GM18907 (cell line): ENCODE results near the gene PGAP3.
"Not testable (repeated sequence)": the region's sequence is repeated elsewhere in the genome, so short reads cannot be mapped to it uniquely, and the experiment has no call there.

Source experiments
- ATAC-seq: cut with Tn5 transposase; IDR thresholded peaks from one replicate; pipeline ENCODE4 v1.9.1; 2021; ENCODE audit warnings: mild to moderate bottlenecking, moderate library complexity; ENCODE audit not compliant: unreplicated experiment

The PGAP3 gene, protein sequence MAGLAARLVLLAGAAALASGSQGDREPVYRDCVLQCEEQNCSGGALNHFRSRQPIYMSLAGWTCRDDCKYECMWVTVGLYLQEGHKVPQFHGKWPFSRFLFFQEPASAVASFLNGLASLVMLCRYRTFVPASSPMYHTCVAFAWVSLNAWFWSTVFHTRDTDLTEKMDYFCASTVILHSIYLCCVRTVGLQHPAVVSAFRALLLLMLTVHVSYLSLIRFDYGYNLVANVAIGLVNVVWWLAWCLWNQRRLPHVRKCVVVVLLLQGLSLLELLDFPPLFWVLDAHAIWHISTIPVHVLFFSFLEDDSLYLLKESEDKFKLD

DNA sequence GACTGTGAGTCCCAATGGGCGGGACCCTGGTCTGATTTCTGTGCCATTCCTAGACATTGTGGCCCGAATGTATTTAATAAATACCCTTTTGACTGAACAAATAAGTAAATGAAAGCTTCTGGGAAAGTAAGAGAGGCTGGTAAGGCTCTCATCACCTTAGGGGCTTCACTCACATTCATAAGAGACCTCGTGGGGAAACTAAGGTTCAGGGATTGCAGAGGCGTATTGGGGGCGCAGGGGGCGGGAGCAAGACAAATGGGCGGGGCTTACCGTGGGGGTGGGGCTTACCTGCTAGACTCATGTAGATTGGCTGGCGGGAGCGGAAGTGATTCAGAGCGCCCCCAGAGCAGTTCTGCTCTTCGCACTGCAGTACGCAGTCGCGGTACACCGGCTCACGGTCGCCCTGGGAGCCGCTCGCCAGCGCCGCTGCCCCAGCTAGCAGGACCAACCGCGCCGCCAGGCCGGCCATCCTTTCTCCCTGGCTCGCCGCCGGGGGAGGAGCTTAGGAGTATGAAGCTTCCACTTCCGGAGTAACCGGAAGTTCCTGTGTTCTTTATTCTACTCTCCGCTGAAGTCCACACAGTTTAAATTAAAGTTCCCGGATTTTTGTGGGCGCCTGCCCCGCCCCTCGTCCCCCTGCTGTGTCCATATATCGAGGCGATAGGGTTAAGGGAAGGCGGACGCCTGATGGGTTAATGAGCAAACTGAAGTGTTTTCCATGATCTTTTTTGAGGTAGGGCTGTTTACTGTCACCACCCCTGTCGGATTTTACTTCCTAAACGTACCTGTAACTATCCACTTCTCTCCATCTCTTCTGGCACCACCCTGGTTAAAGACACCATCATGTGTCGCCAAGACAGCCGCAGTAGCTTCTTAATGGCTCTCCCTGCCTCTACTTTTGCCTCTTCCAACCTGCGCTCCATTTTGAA, at the start of gene PGAP3:
Gene PGAP3 (minus strand): TSS at position 512 of the 929 bp plus-strand sequence. CDS start 43 bp downstream, at position 469.
- peak; percentile 81 for ATAC-seq

GRCh38 chr17:39737206-39737759, 49.4 kb upstream of the PGAP3 start:
- ATAC-seq, result no peak

DNA sequence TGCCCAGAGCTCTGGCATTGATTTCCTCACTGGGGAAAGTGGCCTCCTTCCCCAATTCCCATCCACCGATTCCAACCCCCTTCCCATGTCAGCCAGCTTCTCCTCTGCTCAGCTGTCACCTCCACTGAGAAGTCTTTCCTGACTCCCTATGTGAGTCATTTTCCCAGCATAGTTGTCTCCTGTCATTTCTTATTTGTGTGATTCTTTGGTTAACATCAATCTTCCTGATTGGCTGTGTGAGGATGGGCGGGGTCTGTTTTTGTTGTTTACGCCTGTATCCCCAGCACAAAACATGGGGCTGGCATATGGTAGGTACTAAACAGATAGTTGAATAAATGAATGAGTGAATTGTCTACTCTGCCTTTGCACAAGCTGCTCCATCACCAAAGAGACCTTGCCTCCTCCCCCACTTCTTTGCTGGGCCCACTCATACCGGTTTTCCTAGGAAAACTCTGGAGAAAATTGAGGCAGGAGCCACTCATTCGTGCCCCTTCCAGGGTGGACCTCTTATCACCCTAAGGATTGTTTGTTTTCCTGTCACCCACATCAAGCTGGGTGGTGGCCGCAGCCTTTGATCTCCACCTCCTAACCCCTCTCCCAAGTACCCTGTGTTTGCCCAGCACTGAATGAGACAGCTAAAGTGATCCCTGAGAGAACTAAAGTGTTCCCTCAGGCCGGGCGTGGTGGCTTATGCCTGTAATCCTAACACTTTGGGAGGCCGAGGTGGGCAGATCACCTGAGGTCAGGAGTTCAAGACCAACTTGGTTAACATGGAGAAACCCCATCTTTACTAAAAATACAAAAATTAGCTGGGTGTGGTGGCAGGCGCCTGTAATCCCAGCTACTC, 48.7 kb upstream of the PGAP3 start:
- no peak for ATAC-seq

DNA sequence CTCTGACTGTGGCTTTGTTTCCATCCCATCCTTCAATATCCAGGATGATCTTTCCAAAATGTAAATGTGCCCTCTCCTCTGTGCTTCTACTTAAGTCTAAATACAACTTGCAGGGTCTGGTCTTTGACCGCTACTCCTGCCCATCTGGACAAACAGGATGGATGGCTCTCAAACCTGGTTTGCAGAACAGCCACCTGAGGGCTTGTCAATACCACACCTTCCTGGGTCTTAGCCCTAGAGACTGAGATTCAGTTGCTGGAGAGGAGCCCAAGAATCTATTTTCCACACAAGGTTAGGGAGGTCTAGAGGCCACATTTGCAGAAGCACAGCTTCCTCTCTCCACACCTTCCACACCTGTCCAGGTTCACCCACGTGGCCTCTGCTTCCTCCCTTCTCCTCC, 48.0 kb upstream of the PGAP3 start:
- ATAC-seq, result no peak

DNA sequence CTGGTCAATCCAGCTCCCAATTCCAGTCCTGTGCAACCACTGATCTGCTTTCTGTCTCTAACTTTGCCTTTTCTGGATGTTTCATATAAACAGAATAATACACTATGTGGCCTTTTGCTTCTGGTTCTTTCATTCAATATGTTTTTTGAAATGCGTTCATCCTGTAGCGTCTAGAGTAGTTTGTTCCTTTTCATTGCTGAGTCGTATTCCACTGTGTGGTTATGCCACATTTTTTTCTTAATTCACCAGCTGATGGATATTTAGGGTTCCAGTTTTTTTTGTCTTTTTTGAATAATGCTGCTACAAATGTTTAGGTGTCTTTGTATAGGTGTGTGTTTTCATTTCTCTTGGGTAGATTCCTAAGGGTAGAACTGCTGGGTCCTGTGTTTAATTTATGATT, 44.7 kb upstream of the PGAP3 start:
- no peak for ATAC-seq

GRCh38 chr17:39730095-39730921, 42.5 kb upstream of the PGAP3 start, which contains the start of gene MIEN1:
Gene MIEN1 (minus strand): TSS chr17:39730532. CDS start chr17:39730495, 37 bp downstream.
- ATAC-seq, result peak; percentile 87

DNA sequence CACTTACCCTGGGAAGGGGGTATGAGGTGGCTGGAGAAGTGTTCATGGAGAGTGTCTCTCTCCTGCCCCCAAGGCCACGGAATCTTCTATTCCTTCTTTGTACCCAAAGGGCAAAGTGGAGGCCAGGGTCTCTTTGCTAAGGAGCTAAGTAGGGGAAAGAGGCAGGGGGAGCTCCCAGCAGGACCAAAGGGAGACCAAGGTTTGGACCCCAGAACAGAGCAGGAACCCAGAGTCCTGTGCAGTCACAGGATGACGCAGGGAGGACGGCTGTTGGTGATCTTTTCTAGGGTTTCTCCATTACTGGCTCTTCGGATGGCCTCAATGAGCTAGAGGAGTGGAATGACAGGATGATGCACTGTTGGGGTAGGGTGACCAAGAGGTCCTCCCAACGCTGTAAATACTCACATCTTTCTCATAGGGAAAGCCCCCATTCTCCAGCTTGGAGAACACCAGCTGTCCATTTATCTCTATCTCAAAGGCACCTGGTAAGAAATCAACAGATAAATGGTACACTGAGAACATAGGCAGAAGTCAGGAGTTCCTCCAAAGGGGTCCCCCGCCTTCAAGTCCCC, 41.5 kb upstream of the PGAP3 start:
- no peak for ATAC-seq

GRCh38 chr17:39727556-39727955, 39.7 kb upstream of the PGAP3 start:
- no peak for ATAC-seq

DNA sequence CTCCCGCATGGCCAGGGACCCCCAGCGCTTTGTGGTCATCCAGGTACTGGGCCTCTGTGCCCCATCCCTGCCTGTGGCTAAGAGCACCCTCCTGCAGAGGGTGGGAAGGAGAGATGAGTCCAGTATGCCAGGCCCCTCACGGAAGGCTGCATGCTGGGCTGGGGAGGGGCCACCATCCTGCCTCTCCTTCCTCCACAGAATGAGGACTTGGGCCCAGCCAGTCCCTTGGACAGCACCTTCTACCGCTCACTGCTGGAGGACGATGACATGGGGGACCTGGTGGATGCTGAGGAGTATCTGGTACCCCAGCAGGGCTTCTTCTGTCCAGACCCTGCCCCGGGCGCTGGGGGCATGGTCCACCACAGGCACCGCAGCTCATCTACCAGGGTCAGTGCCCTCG, 38.8 kb upstream of the PGAP3 start:
- ATAC-seq, result no peak

DNA sequence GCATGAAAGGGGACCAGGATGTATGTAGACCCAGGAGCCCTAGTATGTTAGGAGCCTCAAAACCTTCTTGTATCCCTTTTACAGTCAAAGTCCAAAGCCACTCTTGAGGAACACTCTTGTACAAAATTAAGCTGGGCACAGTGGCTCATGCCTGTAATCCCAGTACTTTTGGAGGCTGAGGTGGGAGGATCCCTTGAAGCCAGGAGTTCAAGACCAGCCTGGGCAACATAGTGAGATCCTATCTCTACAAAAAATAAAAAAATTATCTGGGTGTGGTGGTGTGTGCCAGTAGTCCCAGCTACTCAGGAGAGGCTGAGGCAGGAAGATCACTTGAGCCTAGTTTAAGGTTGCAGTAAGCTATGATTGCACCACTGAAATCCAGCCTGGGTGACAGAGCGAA, 38.1 kb upstream of the PGAP3 start:
- not testable (repeated sequence) for ATAC-seq

GRCh38 chr17:39724731-39725130, 36.9 kb upstream of the PGAP3 start:
- ATAC-seq, result no peak

DNA sequence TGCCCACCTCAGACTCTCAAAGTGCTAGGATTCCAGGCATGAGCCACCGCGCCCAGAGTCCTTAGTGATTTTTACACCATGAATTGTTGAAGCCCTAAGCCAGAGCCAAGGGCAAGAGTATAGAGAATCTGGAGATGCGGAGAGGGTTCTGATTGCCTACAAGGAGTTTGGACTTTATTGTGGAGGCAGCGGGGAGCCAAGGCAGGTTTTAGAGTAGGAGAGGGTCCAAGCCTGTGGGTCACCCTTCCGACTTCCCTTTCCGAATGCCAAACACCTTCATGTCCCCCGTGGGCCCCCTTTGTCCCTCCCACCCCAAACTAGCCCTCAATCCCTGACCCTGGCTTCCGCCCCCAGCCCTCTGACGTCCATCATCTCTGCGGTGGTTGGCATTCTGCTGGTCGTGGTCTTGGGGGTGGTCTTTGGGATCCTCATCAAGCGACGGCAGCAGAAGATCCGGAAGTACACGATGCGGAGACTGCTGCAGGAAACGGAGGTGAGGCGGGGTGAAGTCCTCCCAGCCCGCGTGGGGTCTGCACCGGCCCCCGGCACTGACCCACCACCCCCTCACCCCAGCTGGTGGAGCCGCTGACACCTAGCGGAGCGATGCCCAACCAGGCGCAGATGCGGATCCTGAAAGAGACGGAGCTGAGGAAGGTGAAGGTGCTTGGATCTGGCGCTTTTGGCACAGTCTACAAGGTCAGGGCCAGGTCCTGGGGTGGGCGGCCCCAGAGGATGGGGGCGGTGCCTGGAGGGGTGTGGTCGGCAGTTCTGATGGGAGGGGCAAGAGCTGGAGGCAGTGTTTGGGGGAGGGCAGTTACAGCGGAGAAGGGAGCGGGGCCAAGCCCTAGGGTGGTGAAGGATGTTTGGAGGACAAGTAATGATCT, 35.4 kb upstream of the PGAP3 start:
- no peak for ATAC-seq

- no peak for ATAC-seq
Observed at GRCh38 chr17:39722104-39722503, 34.2 kb upstream of the PGAP3 start.

DNA sequence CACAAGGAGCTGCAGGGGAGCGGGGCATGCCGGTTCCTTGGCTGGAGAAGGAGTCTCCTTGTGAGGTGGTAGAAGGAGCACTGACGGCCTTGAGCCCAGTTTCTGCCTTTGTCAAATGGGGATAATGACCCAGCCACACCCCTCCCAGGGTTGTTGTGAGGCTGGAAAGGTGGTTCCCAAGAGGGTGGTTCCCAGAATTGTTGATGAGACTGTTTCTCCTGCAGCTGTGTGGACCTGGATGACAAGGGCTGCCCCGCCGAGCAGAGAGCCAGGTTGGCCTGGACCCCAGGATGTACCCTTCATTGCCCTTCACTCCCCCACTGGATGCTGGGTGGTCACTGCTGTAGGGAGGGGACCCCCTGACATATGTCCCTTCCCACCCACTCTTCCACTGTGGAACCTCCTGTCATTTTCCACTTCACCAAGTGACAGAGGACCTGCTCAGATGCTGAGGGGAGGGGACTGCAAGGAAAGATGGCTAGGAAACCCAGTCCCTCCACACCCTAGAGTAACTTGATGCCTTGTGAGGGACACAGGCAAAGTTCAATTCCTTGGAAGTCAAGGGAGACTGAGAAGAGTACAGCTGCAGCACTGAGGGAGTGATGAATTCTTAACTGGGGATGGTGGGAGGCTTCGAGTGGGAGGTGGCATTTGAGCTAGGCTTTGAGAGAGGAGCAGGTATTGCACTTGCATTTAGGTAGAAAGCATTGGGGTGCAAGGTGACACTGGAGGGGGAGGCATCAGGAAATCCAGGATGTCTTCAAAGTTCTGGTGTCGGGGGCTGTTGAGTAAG, 31.9 kb upstream of the PGAP3 start:
- no peak for ATAC-seq

- ATAC-seq, result no peak
Observed at GRCh38 chr17:39717660-39718059, 29.8 kb upstream of the PGAP3 start.

- no peak for ATAC-seq
Observed at GRCh38 chr17:39716879-39717536, 29.2 kb upstream of the PGAP3 start.
